Nasal cavity respiratory epithelium epithelial cell of viscerocranial mucosa (primary cell): ENCODE measurements around the gene IZUMO3. TPM values are rescaled to one million over a fixed set of nuclear protein-coding genes. Genes with fewer than 3 reads are reported as not detected.

Experiments used
- total RNA-seq: library from RNA; depleted of rRNA; stranded (reverse); fragments of >200 nt; gene quantifications from 2 replicates; pipeline ENCODE4 v1.2.3, GENCODE V29; 2014

The IZUMO3 gene, protein sequence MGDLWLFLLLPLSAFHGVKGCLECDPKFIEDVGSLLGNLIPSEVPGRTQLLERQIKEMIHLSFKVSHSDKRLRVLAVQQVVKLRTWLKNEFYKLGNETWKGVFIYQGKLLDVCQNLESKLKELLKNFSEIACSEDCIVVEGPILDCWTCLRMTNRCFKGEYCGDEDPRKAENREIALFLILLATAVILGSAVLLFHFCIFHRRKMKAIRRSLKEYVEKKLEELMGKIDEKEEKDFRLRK
- total RNA-seq = not detected in 2 replicates

DNA sequence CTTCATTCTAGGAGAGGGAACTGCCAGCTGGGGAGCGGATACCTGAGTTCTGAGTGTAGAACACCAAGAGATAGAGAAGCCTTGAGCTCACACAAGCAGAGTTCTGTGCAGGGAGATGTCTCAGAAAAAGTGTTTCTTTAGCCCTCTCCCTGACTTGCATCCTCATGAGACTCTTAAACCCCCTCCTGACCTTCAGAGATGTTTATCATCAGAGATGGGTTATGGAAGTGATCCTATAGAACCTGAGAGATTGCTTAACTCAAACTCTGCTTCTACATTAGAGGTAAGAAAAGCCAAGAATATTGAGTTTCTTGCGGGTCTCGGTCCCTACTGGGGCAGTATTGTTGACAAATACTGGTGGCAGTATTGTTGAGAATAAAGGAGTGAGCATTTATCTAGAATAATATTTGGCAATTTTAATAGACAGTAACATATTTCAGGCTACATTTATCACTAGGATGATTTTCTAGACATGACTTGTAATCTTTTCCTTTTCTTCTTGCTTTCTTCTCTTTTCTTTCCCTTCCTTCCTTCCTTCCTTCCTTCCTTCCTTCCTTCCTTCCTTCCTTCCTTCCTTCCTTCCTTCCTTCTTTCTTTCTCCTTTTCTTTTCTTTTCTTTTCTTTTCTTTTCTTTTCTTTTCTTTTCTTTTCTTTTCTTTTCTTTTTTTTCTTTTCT lies at the start of gene IZUMO3:
TSS of gene IZUMO3 (minus strand) at position 51 of the 676 bp plus-strand sequence. CDS start 248 bp downstream, outside the sequence.

